Upper lobe of right lung (tissue), 1 donor: Measurements from ENCODE around the gene ATXN7L3B. TPM values are rescaled to one million over a fixed set of nuclear protein-coding genes. Genes with fewer than 3 reads are reported as not detected.

Experiments
- ATAC-seq: fragments of 200-7000 bp; cut with Tn5 transposase; one replicate; pipeline ENCODE4 v1.9.1; 2020; ENCODE audit warnings: mild to moderate bottlenecking, moderate library complexity
- DNase-seq: peaks from one replicate; pipeline ENCODE4 v3.0.0-alpha.2; 2020
- H3K27ac ChIP-seq: fragments of 200-600 bp; one replicate; pipeline ENCODE4 v1.8.0; 2022
- H3K27me3 ChIP-seq: fragments of 200-600 bp; one replicate; pipeline ENCODE4 v1.8.0; 2022; ENCODE audit warnings: mild to moderate bottlenecking
- H3K36me3 ChIP-seq: fragments of 200-600 bp; one replicate; pipeline ENCODE4 v1.8.0; 2022
- H3K4me1 ChIP-seq: fragments of 200-600 bp; one replicate; pipeline ENCODE4 v1.8.0; 2022
- H3K4me3 ChIP-seq: fragments of 200-600 bp; one replicate; pipeline ENCODE4 v1.8.0; 2022; ENCODE audit warnings: mild to moderate bottlenecking
- H3K9me3 ChIP-seq: fragments of 200-600 bp; one replicate; pipeline ENCODE4 v1.8.0; 2022
- CTCF ChIP-seq: fragments of 200-600 bp; IDR thresholded peaks from one replicate; pipeline ENCODE4 v1.8.0; 2022; ENCODE audit warnings: antibody characterized with exemption
- intact Hi-C: fragments of 100-400 bp; cut with DNase I; formaldehyde crosslinking; loops from one replicate; pipeline ENCODE4 v1.11.0; 2022
- total RNA-seq: library from RNA; stranded (reverse); fragmentation: NEBNext Ultra II Directional; extraction: Animal tissue kit (Norgen Biotek cat#: 25700); gene quantifications from one replicate; pipeline ENCODE4 v1.2.1, GENCODE V29; 2021
- donor health status: DM: no; HTN: yes; CAD: no; lungs with severe emphysema.

Gene ATXN7L3B
- total RNA-seq, 1 donor from 2014 or later, result 30.4 TPM

- H3K4me3 ChIP-seq, result no peak overlapping the region
- no peaks in the 10 kb centered on the region for H3K9me3 ChIP-seq
- no peak for TF ChIP-seq CTCF
- no peaks in the 10 kb centered on the region for H3K4me1 ChIP-seq
- no peaks in the 10 kb centered on the region for H3K27me3 ChIP-seq
- H3K27ac ChIP-seq, result no peak overlapping the region
- ATAC-seq (no peak), DNase-seq (no peak)
- H3K36me3 ChIP-seq, result no peaks in the 10 kb centered on the region
- intact Hi-C loops, result no loop called here
Measured at GRCh38 chr12:74581439-74581838, 43.8 kb downstream of the ATXN7L3B start.

- no peak overlapping the region for H3K4me3 ChIP-seq
- H3K36me3 ChIP-seq, result no peaks in the 10 kb centered on the region
- intact Hi-C loops, result no loop called here
- H3K27ac ChIP-seq, result no peak overlapping the region
- no peak for DNase-seq
- no peak for TF ChIP-seq CTCF
- H3K27me3 ChIP-seq, result no peaks in the 10 kb centered on the region
- no peaks in the 10 kb centered on the region for H3K9me3 ChIP-seq
- no peaks in the 10 kb centered on the region for H3K4me1 ChIP-seq
- ATAC-seq, result no peak
Measured at GRCh38 chr12:74584483-74585062, 46.9 kb downstream of the ATXN7L3B start.

- H3K4me1 ChIP-seq, result no peaks in the 10 kb centered on the region
- no peak overlapping the region for H3K27ac ChIP-seq
- no peak overlapping the region for H3K4me3 ChIP-seq
- no peak for DNase-seq
- H3K9me3 ChIP-seq, result no peaks in the 10 kb centered on the region
- TF ChIP-seq CTCF, result no peak
- H3K27me3 ChIP-seq, result no peaks in the 10 kb centered on the region
- H3K36me3 ChIP-seq, result no peaks in the 10 kb centered on the region
- intact Hi-C loops, result no loop called here
- no peak for ATAC-seq
Measured at GRCh38 chr12:74586251-74586650, 48.6 kb downstream of the ATXN7L3B start.
